GM12892 (cell line): ENCODE data around the gene CPNE1.

ENCODE experiments used
- POLR2A ChIP-seq: IDR thresholded peaks from 2 replicates; pipeline ENCODE4 v1.6.1; 2011; ENCODE audit warnings: low read depth, low read length, control low read depth
- POLR2AphosphoS5 ChIP-seq: IDR thresholded peaks from 2 replicates; pipeline ENCODE4 v1.6.1; 2011; ENCODE audit warnings: low read depth, low read length, control low read depth
- TAF1 ChIP-seq: IDR thresholded peaks from 2 replicates; pipeline ENCODE4 v1.6.1; 2011; ENCODE audit warnings: low read depth, mild to moderate bottlenecking, control low read depth, low read length, borderline replicate concordance

DNA sequence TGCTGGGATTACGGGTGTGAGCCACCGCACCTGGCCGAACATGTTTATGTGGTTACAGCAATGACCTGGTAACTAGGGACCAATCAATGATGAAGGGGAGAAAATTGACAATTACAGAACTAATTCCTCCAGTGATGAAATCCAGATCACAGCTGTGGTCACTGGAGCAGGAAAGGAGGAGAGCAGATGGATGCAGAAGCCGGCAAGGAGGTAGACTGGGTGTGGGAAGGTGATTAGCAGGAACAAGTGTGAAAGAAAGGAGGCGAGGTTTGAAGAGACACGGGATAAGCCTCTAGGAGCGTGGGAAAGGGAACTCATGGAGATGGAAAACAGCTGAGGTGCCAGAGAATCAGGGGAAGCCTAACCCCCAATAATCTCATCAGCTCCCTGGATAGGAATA, 66.2 kb downstream of the CPNE1 start:
- TF ChIP-seq POLR2AphosphoS5 (no peak), POLR2A (no peak), TAF1 (no peak)
